ENCODE measurements around the gene PRUNE2. TPM values are rescaled to one million over a fixed set of nuclear protein-coding genes. Genes with fewer than 3 reads are reported as not detected.
A peak's percentile ranks its signal among the peaks of the same experiment; 100 is the strongest.

The PRUNE2 gene
- polyA plus RNA-seq, 6 donors from 2014 or later, result 0.12 to 0.65 (median 0.23) TPM; not detected in 1

DNA sequence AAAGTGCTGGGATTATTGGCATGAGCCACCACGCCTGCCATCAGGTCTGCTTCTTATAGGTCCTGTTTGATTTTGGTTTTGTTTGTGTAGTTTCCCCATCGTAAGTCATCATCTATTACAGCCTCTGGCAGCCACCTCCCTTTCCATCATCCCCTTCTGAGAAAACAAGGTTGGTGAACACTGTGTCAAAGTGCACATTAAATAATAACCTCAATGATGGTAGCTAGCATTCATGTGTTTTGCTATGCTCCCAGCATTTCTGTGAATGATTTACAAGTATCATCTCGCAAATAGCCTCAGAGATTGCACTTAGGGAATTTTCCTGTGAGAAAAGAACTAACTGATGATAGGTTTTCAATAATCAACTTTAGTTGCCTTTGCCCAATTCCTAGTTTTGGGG is 9.9 kb downstream of the PRUNE2 start:
- Mint-ChIP-seq H3K36me3 (no peaks in the 10 kb centered on the region), H3K9me3 (peaks cover 0 to 3% (median 0%) of the 10 kb centered on the region in 7 donors), H3K27ac (no peak overlapping the region), H3K27me3 (peaks cover 24 to 28% (median 28%) of the 10 kb centered on the region in 3 donors), H3K4me1 (no peaks in the 10 kb centered on the region), H3K4me3 (no peak overlapping the region)
- no peak for DNase-seq
- ATAC-seq (ENCODE audit: low read depth in 2 of 2), result no peak

GRCh38 chr9:76895186-76895585 is 10.7 kb downstream of the PRUNE2 start:
- Mint-ChIP-seq H3K27ac (no peak overlapping the region), H3K36me3 (no peaks in the 10 kb centered on the region), H3K4me1 (no peaks in the 10 kb centered on the region), H3K9me3 (peaks cover 0 to 2% (median 0%) of the 10 kb centered on the region in 7 donors), H3K27me3 (peaks cover 20 to 24% (median 21%) of the 10 kb centered on the region in 3 donors), H3K4me3 (no peak overlapping the region)
- no peak for ATAC-seq (ENCODE audit: low read depth in 2 of 2)
- DNase-seq, result no peak

- Mint-ChIP-seq H3K4me3 (no peak overlapping the region), H3K36me3 (no peaks in the 10 kb centered on the region), H3K4me1 (no peaks in the 10 kb centered on the region), H3K27me3 (peaks cover 13 to 20% (median 16%) of the 10 kb centered on the region in 3 donors), H3K9me3 (peaks cover 0 to 2% (median 0%) of the 10 kb centered on the region in 7 donors), H3K27ac (no peak overlapping the region)
- ATAC-seq (ENCODE audit: low read depth in 2 of 2), result no peak
- no peak for DNase-seq
Observed at GRCh38 chr9:76894198-76894597, 11.7 kb downstream of the PRUNE2 start.

GRCh38 chr9:76893395-76893932 is 12.4 kb downstream of the PRUNE2 start:
- no peaks in the 10 kb centered on the region for H3K4me1 Mint-ChIP-seq
- H3K9me3 Mint-ChIP-seq, result peaks cover 0 to 2% (median 0%) of the 10 kb centered on the region in 7 donors
- H3K27ac Mint-ChIP-seq, result no peak overlapping the region
- peaks cover 10 to 20% (median 15%) of the 10 kb centered on the region in 3 donors for H3K27me3 Mint-ChIP-seq
- ATAC-seq (ENCODE audit: low read depth in 2 of 2) (no peak), DNase-seq (no peak)
- H3K36me3 Mint-ChIP-seq, result no peaks in the 10 kb centered on the region
- no peak overlapping the region for H3K4me3 Mint-ChIP-seq

DNA sequence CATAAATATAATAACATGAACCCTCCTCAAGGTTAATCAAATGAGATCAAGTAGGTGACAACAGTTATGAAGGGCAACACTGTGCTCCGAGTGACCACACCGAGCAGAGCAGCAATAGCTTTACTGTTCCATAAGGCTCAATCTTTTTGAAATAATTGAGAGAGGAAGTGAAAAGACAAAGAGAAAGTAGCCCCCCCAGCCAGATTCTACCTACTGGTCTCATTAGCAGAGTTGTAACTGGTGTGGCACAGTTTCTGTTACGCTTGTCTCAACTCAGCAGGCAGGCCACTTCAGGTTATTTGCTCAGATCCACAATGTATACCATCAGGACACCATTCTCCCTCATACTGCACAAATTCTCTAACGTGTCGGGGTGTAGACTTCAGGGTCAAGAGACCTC is 14.0 kb downstream of the PRUNE2 start:
- peaks cover 10 to 22% (median 18%) of the 10 kb centered on the region in 3 donors for H3K27me3 Mint-ChIP-seq
- ATAC-seq (ENCODE audit: low read depth in 2 of 2) (no peak), DNase-seq (no peak)
- H3K36me3 Mint-ChIP-seq, result no peaks in the 10 kb centered on the region
- no peak overlapping the region for H3K27ac Mint-ChIP-seq
- no peaks in the 10 kb centered on the region for H3K4me1 Mint-ChIP-seq
- no peak overlapping the region for H3K4me3 Mint-ChIP-seq
- H3K9me3 Mint-ChIP-seq, result peaks cover 0 to 5% (median 0%) of the 10 kb centered on the region in 7 donors

DNA sequence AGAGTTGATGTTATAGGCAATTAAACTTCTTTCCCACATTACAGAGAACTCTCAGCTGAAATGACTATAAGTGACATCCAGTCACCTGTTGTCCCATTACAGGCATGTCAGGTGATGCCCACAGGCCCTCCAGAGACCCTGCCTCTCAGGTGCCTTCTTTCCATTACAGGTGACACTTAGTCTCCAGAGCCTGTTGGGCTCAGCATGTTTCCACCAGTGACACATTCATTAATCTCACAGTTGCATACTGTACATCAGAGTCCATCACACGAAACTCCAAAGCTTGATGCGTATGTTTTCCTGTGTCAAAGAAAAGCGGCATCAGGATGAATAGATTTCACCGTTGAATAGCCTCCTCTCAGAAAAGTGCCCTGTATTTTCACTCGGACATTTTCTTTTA is 14.6 kb downstream of the PRUNE2 start:
- no peak for DNase-seq
- peak overlapping the region in 1 of 8 donors; percentile 16 for H3K4me3 Mint-ChIP-seq
- H3K27ac Mint-ChIP-seq, result no peak overlapping the region
- peaks cover 0 to 5% (median 0%) of the 10 kb centered on the region in 7 donors for H3K9me3 Mint-ChIP-seq
- peaks cover 5 to 18% (median 16%) of the 10 kb centered on the region in 3 donors for H3K27me3 Mint-ChIP-seq
- no peaks in the 10 kb centered on the region for H3K4me1 Mint-ChIP-seq
- no peak for ATAC-seq (ENCODE audit: low read depth in 2 of 2)
- no peaks in the 10 kb centered on the region for H3K36me3 Mint-ChIP-seq

DNA sequence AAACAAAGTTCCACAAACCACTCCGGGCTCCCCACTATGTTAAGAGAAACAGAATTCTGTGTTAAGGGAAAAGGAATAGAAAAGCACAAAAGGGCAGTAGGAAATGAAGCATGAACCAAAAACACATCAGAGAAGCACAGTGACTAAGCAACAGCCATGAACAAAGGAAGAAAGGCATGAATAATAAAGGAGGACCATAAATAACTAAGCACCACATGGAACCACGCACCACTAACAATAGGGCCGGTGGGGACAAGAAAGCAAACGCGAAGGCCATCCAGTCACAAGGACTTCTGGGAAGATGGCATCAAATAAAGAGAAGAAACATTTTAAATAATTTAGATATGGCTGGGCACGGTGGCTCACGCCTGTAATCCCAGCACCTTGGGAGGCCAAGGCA is 18.0 kb downstream of the PRUNE2 start:
- Mint-ChIP-seq H3K9me3 (peaks cover 0 to 5% (median 0%) of the 10 kb centered on the region in 7 donors), H3K36me3 (no peaks in the 10 kb centered on the region), H3K4me3 (no peak overlapping the region), H3K27ac (no peak overlapping the region), H3K27me3 (peaks cover 0 to 13% (median 8%) of the 10 kb centered on the region in 3 donors), H3K4me1 (no peaks in the 10 kb centered on the region)
- ATAC-seq (ENCODE audit: low read depth in 2 of 2) (no peak), DNase-seq (no peak)

DNA sequence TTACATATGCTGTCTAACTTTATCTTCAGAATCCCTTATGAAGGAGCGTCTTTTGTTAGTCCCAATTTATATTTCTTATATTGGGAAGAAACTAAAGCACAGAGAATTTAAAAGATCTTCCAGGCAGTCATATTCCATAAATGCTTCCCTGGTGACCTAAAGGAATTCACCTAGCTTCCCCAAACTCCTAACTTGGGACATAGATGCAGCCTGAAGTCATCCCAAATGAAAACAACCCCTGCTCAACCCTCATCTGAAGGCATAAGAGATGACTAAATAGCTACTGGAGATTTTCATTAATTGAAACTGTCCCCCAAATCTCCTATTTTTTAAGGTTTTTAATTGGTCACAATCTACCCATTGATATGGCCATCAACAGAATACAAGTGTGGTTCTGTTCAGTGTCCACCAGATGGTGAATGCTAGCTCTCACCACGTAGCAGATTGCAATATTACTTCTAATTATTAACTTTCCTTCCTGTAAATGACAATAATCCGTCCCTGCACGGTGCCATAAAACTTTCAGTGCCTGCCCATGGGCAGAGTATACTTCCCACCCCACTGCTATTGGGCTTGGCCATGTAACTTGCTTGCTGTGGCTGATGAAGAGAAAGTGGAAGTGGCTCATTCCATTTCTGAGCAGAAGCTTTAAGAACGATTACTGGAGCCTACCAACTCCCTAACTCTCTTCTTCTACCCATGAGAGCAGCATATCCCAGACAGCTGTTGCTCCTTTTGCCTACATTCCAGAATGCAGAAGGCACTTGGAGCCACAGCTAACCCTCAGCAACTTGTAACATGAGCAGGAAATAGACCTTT is 18.7 kb downstream of the PRUNE2 start:
- ATAC-seq (ENCODE audit: low read depth in 2 of 2), result no peak
- peaks cover 0 to 8% (median 0%) of the 10 kb centered on the region in 7 donors for H3K9me3 Mint-ChIP-seq
- H3K27me3 Mint-ChIP-seq, result peaks cover 0 to 13% (median 8%) of the 10 kb centered on the region in 3 donors
- no peak for DNase-seq
- no peak overlapping the region for H3K4me3 Mint-ChIP-seq
- H3K4me1 Mint-ChIP-seq, result peaks cover 0 to 4% (median 0%) of the 10 kb centered on the region in 3 donors
- H3K27ac Mint-ChIP-seq, result no peak overlapping the region
- H3K36me3 Mint-ChIP-seq, result no peaks in the 10 kb centered on the region

DNA sequence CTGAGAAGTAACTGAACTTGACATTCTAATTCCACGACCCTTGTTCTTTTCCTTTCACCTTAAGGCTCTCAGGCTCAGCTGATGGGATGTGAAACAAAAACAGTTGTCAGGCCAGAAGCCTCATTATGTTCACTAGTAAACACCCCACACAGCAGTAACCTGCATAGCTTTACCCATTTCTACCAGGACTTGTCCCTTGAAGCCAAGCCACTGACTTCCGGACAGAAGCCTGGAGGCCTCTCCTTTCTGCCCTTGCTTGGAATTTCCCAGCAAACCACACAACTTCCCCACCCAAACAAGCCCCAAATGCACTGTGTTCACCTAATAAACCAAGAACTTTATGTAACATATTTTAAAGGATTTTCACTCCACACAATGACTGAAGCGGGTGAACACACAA is 19.6 kb downstream of the PRUNE2 start:
- Mint-ChIP-seq H3K4me1 (peaks cover 0 to 4% (median 0%) of the 10 kb centered on the region in 3 donors), H3K27ac (no peak overlapping the region), H3K27me3 (peaks cover 0 to 13% (median 8%) of the 10 kb centered on the region in 3 donors), H3K36me3 (no peaks in the 10 kb centered on the region), H3K9me3 (peaks cover 0 to 8% (median 0%) of the 10 kb centered on the region in 7 donors), H3K4me3 (no peak overlapping the region)
- DNase-seq (no peak), ATAC-seq (ENCODE audit: low read depth in 2 of 2) (no peak)

DNA sequence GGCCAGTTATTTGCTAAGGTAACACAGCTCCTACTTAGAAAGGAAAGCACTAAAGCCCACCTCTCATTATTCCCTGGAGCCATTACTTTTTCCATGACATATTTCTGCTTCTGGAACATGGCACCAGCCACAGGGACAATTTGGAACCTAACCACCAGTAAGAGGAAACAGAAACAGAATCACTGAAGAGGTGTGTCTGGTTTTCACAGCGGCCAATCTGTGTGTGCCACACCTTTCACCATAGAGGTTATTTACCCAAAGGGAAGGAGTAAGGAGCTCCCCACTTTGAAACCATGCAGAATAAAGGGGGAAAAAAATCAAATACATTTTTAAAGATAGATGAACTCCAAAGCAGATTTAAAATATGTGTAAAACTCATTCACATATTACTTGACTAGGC is 21.1 kb downstream of the PRUNE2 start:
- DNase-seq (no peak), ATAC-seq (ENCODE audit: low read depth in 2 of 2) (no peak)
- Mint-ChIP-seq H3K27me3 (peaks cover 0 to 13% (median 8%) of the 10 kb centered on the region in 3 donors), H3K36me3 (no peaks in the 10 kb centered on the region), H3K4me1 (peaks cover 0 to 4% (median 0%) of the 10 kb centered on the region in 3 donors), H3K9me3 (peaks cover 0 to 8% (median 0%) of the 10 kb centered on the region in 7 donors), H3K4me3 (no peak overlapping the region), H3K27ac (no peak overlapping the region)

DNA sequence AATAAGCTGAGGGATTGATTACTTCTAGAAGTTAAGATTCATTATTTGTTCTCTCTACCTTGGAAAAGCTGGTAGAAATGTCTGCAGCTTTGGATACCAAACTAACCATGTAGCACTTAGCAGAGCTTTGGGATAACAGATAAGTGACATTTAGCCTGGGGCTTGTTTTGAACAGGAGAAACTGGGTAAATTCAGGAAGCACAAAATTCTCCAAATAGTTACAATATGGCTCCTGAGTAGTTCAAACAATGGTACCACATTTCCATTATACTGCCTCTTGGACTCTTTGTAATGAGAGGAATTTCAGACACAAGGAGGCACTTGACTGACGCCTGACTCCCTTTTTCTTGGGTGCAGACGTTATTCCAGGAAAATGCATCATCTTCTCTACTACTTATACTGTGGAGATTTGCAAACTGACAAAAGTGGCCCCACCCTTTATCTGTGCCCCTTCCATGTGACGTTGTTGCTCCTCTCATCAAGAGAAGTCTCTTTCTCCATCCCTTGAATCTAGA is 22.5 kb downstream of the PRUNE2 start:
- Mint-ChIP-seq H3K9me3 (peaks cover 0 to 8% (median 0%) of the 10 kb centered on the region in 7 donors), H3K4me1 (peaks cover 0 to 4% (median 0%) of the 10 kb centered on the region in 3 donors), H3K4me3 (no peak overlapping the region), H3K27me3 (peaks cover 0 to 17% (median 16%) of the 10 kb centered on the region in 3 donors), H3K36me3 (no peaks in the 10 kb centered on the region), H3K27ac (no peak overlapping the region)
- DNase-seq (no peak), ATAC-seq (ENCODE audit: low read depth in 2 of 2) (no peak)

GRCh38 chr9:76882686-76883085 is 23.2 kb downstream of the PRUNE2 start:
- no peak for ATAC-seq (ENCODE audit: low read depth in 2 of 2)
- Mint-ChIP-seq H3K4me3 (no peak overlapping the region), H3K27me3 (peaks cover 4 to 15% (median 9%) of the 10 kb centered on the region in 3 donors), H3K27ac (no peak overlapping the region), H3K4me1 (peaks cover 0 to 4% (median 0%) of the 10 kb centered on the region in 3 donors), H3K36me3 (no peaks in the 10 kb centered on the region), H3K9me3 (peaks cover 0 to 4% (median 0%) of the 10 kb centered on the region in 7 donors)
- DNase-seq, result no peak

DNA sequence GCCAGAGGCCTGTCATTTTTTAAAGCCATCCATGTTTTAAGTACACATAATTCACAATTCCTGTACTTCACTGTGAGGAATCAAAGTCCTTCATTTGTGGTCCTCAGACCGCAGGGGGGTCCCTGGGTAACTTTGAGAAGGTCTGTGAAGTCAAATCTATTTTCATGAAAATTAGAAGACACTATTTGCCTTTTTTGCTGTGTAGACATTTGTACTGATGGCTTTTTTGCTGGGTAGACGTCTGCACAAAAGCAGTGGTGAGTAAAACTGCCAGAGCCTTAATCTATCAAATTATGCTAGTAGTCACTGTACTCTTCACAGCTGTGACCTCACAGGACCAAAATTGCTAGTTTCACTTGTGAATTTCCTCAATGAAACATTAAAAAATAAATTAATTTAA is 25.7 kb downstream of the PRUNE2 start:
- DNase-seq (no peak), ATAC-seq (ENCODE audit: low read depth in 2 of 2) (no peak)
- Mint-ChIP-seq H3K36me3 (no peaks in the 10 kb centered on the region), H3K4me3 (no peak overlapping the region), H3K9me3 (peaks cover 0 to 4% (median 0%) of the 10 kb centered on the region in 7 donors), H3K27ac (peak overlapping the region in 1 of 6 donors; percentile 41), H3K27me3 (peaks cover 7 to 15% (median 9%) of the 10 kb centered on the region in 3 donors), H3K4me1 (peaks cover 0 to 4% (median 0%) of the 10 kb centered on the region in 3 donors)

All from naive B cell (primary cell).